ENCODE measurements around the gene CFAP210.

DNA sequence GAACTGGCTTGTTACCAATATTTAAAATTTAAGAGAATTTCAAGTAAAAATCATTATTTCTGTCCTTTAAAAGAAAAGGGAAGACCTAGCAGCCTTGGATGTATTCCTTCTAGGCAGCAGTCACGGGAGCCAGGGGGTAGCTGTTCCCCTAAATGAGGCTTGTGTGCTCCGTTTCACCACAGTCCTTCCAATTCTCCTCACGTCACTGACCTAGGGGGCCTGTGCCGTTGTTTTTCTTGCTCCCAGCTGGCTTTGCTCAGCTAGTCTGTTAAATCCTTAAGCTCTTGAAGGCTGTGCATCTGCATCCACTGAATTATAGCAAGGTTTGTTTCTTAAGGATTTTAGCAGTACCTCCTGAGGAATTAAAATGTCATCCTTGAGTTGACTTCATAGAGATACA, 49.3 kb upstream of the CFAP210 start:
- TF ChIP-seq CTCF (conservative IDR thresholded peaks at IDR 0.05 in 1 of 2, IDR thresholded peaks at IDR 0.05 in 1 of 2; ENCODE audit: low read depth in 1 of 2, low read length in 2 of 2) = no peak
- no peak for TF ChIP-seq EZH2 (IDR thresholded peaks at IDR 0.05; ENCODE audit: low read length, missing control alignments)

Data from fibroblast of lung (primary cell).